IPS DF 19.7 (cell line): ENCODE measurements around the gene TRIM38.
"Not testable (repeated sequence)": the region's sequence is repeated elsewhere in the genome, so short reads cannot be mapped to it uniquely, and the experiment has no call there.

Experiments used
- DNase-seq: peaks from one replicate; pipeline ENCODE4 v3.0.0-alpha.2; 2013; ENCODE audit warnings: low read depth, low spot score

The TRIM38 gene

GRCh38 chr6:25942561-25943147 is 19.9 kb upstream of the TRIM38 start:
- no peak for DNase-seq

- no peak for DNase-seq
Measured at GRCh38 chr6:25943887-25944286, 18.7 kb upstream of the TRIM38 start.

DNA sequence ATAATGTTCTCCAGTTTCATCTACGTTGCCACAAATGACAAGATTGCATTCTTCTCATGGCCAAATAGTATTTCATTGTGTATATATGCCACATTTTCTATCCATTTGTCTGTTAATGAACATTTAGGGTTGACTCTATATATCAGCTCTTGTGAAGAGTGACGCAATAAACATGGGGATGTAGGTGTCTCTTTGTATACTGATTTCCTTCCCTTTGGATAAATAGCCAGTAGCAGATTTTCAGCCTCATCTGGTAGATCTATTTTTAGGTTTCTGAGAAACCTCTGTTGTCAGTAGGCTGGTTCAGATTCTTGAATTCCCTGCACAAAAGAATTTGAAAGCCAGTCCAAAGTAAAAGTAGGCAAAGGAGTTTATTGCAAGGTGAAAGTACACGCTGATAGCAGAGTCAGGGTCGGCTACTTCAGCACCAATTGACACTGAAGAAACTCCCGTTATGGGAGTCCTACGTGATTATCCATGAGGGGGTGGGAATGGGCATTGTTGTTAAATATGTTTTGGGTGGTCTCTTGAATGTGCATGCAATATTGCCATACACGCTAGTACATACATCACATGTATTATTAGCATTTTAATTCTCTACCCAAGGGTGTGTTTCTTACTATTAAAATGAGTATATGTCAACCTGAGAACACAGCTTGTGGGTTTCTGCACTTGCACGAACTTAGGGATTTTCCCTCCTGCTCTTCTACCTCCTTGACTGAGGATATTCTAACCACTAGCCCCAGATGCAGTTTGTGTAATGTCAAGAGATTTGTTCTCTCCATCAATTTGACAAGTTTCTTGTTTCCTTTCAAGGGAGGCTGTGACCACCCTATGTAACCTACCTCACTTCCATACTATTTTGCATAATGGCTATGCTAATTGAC is 17.7 kb upstream of the TRIM38 start:
- no peak for DNase-seq

GRCh38 chr6:25945738-25946137 is 16.9 kb upstream of the TRIM38 start:
- not testable (repeated sequence) for DNase-seq

DNA sequence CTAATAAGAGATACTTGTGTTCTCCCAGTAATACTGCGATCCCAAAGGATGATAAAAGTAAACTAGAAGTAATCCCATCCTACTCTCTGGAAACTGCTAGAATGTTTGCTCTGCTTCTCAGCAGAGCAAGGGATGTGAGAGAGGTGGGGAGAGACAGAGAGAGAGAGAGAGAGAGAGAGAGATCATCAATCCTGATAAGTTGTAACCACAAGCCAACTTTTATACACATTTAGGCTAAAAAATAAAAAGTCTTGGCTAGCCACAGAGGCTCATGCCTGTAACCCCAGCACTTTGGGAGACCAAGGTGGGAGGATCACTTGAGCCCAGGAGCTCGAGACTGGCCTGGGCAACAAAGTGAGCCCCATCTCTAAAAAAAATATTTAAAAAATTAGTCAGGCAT is 16.0 kb upstream of the TRIM38 start:
- no peak for DNase-seq

DNA sequence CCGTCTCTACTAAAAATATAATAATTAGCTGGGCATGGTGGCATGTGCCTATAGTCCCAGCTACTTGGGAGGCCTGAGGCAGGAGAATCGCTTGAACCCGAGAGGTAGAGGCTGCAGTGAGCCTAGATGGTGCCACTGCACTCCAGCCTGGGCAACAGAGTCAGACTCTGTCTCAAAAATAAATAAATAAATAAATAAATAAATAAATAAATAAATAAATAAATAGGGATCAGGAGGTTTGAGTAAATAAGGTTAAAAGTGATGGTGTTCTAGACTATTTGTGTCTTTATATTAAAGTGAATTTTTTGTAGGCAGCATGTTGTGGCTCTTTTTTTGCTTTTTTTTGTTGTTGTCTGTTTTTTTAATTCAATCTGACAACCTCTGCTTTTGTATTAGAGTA is 15.1 kb upstream of the TRIM38 start:
- DNase-seq = not testable (repeated sequence)

GRCh38 chr6:25949695-25950094 is 12.9 kb upstream of the TRIM38 start:
- no peak for DNase-seq

GRCh38 chr6:25950297-25950696 is 12.3 kb upstream of the TRIM38 start:
- DNase-seq = no peak

- no peak for DNase-seq
Measured at GRCh38 chr6:25951296-25952032, 11.1 kb upstream of the TRIM38 start.

DNA sequence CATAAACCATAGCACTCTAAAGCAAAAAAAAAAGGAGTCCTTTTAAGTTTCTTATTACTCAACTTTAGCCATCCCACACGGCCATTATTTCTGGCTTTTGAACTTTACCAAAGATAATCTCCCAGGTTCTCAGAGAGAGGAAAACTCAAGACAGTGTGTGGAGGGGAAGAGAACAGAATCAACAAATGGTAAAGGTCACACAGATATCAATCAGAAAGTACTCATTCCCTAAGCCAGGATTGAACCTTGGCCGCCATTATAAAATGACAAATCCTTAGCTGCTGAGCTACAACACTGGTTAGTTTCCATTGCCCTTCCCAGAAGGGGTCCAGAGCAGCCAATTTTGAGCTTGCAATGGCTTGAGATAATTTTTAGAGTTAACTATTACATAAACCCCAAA is 10.1 kb upstream of the TRIM38 start:
- DNase-seq = no peak

DNA sequence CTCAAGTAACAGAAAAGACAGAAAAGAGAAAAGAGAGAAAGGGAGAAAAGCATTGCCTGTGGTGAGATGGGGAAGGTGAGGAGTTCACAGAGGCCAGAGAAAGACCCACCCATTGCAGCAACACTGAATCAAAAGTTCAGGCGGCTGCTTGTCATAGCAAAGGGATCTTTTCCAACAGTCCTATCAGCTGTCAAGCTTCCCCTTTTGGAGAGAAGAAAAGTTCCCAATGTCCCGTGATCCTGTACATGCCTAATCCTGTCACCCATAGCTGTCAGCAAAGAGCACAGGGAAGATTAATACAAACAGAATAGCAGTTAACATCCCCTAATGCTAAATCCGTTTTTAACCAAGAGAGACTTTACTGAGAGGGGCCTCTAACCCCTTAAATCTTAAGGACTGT is 8.9 kb upstream of the TRIM38 start:
- DNase-seq = no peak

DNA sequence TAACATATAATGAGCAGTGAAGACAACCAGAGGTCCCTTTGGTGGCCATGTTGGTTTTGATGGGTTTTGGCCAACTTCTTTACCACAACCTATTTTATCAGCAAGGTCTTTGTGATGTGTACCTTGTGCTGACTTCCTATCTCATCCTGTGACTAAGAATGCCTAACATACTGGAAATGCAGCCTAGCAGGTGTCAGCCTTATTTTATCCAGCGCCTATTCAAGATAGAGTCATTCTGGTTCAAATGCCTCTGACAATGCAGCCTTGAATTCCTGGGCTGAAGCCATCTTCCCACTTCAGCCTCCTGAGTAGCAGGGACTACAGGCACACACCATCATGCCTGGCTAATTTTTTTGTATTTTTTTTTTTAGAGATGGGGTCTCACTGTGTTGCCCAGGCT is 7.8 kb upstream of the TRIM38 start:
- no peak for DNase-seq

DNA sequence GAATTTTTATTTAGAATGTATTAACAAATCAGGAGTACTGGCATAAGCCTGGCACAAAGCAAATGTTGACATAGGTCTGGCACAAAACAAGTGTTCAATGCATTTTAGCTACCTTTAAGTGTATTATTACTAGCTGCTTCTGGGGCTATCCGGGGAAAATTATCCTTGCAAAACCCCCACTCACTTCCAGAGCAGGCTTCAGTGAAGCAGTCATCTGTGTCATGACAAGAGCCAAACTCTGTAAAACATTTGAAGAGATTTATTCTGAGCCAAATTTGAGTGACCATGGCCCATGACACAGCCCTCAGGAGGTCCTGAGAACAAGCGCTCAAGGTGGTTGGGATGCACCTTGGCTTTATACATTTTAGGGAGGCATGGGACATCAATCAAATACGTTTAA is 6.4 kb upstream of the TRIM38 start:
- DNase-seq = no peak

GRCh38 chr6:25958700-25959162 is 3.9 kb upstream of the TRIM38 start:
- DNase-seq = no peak

DNA sequence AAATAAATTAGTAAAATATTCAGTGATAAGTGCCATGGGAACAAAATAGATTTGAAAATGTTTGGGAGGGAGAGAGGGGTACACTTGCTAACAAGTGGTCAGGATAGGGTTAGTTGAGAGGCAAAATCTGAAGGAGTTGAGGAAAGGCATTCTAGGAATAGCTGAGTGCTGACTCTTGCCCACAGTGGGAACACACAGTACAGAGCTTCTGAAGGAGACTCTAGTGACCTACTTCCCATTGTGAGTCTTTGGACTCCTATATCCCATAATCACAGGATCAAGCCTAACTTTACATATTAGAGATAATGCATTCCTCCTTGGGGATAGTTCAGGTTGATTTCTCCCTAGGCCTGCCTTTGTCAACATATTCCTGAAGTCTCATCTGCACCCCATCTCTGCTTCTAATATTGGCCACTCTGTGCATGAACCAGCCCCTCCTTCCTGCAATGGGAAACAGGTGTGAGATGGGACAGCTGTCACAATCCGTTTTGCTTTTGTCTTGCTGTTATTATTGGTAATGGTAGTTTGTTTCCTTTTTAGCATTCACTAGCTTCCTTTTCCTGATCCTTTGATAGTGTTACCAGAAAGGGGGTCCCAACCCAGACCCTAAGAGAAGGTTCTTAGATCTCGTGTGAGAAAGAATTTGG is 2.6 kb upstream of the TRIM38 start:
- no peak for DNase-seq

- DNase-seq = no peak
Measured at GRCh38 chr6:25960734-25961133, 1.9 kb upstream of the TRIM38 start.

DNA sequence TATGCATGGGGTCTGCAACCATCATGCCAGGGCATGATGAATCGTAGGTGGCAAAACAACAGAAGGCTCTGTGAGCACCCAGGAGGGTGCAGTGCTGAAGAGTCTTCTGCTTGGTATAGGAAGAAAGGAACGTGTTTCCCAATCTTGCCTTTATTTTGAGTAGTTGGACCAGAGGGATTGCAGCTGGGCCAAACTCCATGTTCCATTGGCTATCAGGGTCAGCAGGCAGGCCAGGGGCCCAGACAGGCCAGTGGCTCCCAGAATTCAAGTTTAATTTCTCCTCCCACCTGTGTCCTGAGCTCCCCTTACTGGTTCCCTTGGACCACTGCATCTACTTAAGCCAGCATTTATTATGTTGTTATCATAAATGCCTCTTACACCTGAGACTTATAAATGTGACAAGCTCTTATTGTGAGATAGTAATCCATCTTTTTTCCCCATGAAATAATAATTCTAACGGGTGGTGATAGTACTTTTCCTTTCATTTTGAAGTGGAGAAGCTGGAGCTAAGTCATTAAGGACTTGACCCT is 918 bp upstream of the TRIM38 start:
- no peak for DNase-seq

DNA sequence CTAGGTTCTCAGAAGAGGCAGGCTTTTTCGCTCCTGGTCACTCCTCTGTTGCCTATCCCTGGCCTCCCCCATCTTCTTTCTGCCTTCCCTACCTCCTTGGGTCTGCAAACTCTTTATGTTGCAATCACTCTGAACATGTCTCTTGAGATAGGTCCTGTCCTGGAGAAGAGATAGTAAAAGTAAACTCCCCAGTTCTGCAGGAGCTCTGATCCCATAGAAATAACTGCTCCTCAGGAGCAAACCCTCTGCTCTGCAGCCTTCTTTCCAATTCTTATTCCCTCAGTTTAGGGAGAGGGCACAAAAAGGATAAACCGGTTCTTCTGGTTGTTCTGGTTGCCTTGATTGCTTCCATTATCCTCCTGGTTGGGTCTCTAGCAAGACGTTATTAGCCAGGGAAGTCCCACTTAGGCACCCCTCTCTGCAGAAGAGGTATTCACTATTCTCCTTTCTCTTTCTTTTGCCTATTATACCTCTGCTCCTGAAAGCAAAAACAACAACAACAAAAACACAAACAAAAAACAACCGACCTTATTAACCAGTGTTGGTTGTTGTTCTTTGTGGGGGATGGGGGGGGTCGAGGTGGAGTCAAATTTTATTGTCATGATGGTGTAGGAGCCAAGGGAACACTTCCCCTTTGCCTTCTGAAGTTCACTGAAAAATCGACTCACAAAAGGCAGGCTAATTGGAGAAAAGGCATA is 973 bp downstream of the TRIM38 start:
- DNase-seq = peak; percentile 76

DNA sequence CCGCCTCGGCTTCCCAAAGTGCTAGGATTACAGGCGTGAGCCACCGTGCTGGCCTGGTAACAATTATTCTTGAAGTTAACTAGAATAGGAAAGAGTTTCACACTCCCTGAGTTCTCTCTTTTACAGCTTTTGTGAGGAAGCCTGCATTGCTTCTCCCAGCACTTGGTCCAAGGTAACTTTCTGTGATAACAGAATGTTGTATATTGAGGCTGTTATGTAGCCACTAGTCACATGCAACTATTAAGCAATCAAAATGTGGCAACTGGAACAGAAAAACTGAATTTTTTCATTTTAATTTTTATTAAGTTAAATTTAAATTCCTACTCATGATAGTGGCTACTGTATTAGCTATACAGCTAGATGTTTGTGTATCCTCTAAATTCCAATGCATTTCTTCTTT is 2.5 kb downstream of the TRIM38 start:
- DNase-seq = no peak

GRCh38 chr6:25966711-25967110 is 4.1 kb downstream of the TRIM38 start:
- DNase-seq = no peak

DNA sequence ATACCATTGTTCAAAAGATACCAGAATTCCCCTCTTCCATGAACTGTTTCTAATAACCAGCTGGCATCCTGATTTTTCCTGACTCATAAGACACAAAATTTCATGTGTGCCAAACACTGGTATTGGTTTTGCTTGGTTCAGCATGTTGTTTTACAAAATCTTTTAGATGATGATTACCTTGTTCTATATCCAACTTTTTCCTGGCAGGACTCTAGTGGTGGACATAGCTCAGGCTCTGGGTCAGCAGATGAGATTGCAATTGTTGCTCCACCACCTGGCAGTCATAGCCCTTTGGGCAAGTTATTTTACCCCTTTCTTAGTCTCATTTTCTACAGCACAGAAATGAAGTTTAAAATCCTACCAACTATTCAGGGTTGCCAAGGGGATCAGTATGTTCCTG is 6.2 kb downstream of the TRIM38 start:
- DNase-seq = no peak
